Ishikawa (cell line): ENCODE data around the gene ZCCHC7.

ENCODE experiments used
- CEBPB ChIP-seq: IDR thresholded peaks from 2 replicates; pipeline ENCODE4 v1.6.1; 2012
- CREB1 ChIP-seq: IDR thresholded peaks from 2 replicates; pipeline ENCODE4 v1.6.1; 2012; ENCODE audit warnings: low read depth
- EGR1 ChIP-seq: IDR thresholded peaks from 2 replicates; pipeline ENCODE4 v1.6.1; 2012
- EP300 ChIP-seq: IDR thresholded peaks from 2 replicates; pipeline ENCODE4 v1.6.1; 2012; ENCODE audit warnings: borderline replicate concordance
- FOXM1 ChIP-seq: IDR thresholded peaks from 2 replicates; pipeline ENCODE4 v1.6.1; 2012; ENCODE audit warnings: low read depth, borderline replicate concordance
- NFIC ChIP-seq: IDR thresholded peaks from 2 replicates; pipeline ENCODE4 v1.6.1; 2012
- RAD21 ChIP-seq: IDR thresholded peaks from 2 replicates; pipeline ENCODE4 v1.6.1; 2012; ENCODE audit warnings: low read depth
- TAF1 ChIP-seq: IDR thresholded peaks from 2 replicates; pipeline ENCODE4 v1.6.1; 2012; ENCODE audit warnings: low read depth, mild to moderate bottlenecking
- TCF12 ChIP-seq: IDR thresholded peaks from 2 replicates; pipeline ENCODE4 v1.6.1; 2012; ENCODE audit warnings: low read depth
- TEAD4 ChIP-seq: IDR thresholded peaks from 2 replicates; pipeline ENCODE4 v1.6.1; 2012
- YY1 ChIP-seq: IDR thresholded peaks from 2 replicates; pipeline ENCODE4 v1.6.1; 2012; ENCODE audit warnings: low read depth
- ZBTB7A ChIP-seq: IDR thresholded peaks from 2 replicates; pipeline ENCODE4 v1.6.1; 2012; ENCODE audit warnings: low read depth
- TF ChIP-seq, protein P1 (sequence below): IDR thresholded peaks from 2 replicates; pipeline ENCODE4 v1.6.1; 2012
- TF ChIP-seq, protein P2 (sequence below): IDR thresholded peaks from 2 replicates; pipeline ENCODE4 v1.6.1; 2012; ENCODE audit warnings: low read depth, mild to moderate bottlenecking
- TF ChIP-seq, protein P3 (sequence below): IDR thresholded peaks from 2 replicates; pipeline ENCODE4 v1.6.1; 2012

The ZCCHC7 gene

DNA sequence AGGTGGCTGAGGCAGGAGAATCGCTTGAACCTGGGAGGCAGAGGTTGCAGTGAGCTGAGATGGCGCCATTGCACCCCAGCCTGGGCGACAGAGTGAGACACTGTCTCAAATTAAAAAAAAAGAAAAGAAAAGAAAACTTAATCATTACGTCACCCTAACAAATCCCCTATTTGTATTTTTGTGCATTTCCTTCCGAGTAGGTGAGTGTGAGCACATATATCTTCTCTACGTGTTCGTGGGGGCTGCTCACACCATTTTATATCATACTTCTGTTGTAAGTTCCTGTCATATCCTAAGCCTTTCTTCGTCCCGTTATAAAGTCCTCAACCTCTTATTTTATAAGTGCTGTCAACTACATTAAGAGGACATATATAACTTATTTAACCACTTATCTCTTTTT, 260.2 kb downstream of the ZCCHC7 start:
- no peak for TF ChIP-seq FOXM1
- TF ChIP-seq RAD21, result no peak
- no peak for TF ChIP-seq NFIC
- TF ChIP-seq TAF1, result no peak
- no peak for TF ChIP-seq ZBTB7A

DNA sequence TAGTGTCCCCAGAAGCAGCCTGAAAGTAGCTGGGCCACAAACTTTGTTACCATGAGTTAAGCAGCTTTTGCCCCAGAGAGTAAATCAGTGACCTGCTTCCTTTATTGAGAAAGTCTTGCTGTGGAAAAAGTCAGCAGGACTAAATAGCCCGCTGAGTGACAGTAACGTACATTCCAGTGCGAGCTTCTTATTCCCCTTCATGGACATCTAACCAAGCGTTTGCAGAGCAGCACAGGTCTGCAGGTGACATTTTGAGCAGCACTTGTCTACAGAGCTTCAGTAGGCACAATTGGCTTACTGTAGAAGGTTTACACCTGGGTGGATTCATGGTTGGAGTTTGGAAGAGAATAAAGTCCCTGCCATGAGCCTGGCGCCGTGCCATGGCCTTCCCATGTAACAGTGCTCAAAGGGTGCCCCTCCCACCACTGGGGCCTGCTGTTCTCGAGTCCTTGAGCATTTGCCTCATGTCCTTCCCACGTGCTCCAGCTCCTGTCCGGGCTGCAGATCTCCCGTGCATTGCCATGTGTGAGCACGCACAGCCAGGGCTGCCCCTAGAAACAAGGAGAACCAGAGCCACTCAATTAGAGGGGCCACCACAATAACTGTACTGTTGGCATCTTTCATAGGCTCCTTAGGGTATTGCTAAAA, 260.8 kb downstream of the ZCCHC7 start:
- TF ChIP-seq NFIC (no peak), TCF12 (no peak)

DNA sequence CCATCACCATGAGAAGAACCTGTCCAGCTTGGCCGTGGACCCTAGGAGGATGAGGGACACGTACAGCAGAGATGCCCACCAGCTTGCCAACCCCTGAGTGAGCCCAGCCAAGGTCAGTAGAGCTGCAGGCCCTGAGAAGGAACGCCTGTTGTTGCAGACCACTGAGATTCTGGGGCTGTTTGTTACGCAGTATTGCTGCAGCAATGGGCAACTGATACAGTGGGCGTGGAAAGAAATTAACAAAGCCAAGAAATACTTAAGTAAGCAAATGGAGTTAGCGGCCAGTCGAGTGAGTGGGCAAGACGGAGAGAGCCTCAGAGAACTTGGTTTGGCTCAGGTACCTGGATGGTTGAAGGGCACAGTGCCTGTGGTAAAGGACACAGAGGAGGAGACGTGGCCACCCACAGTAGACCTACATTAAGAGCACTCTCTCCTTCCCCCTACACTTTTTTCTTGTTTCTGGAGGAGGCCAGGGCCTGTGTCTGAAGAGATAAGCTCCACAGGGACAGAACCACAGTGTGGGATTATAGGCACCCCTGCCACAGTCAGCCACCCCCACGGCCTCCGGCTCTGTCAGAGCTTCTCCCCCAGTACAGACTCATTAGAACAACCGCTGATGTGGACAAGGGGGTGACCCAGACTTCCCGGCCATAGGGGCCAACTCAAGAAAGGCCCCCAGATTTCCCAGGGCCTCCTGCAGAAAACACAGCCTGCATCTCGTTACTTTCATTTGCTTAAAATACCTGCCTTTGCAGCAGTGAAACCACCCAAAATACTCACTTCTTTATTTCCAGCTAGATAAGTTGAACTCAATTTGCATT, 262.0 kb downstream of the ZCCHC7 start:
- TF ChIP-seq TEAD4 (no peak), TAF1 (no peak), CREB1 (no peak), ZBTB7A (no peak), RAD21 (no peak)

DNA sequence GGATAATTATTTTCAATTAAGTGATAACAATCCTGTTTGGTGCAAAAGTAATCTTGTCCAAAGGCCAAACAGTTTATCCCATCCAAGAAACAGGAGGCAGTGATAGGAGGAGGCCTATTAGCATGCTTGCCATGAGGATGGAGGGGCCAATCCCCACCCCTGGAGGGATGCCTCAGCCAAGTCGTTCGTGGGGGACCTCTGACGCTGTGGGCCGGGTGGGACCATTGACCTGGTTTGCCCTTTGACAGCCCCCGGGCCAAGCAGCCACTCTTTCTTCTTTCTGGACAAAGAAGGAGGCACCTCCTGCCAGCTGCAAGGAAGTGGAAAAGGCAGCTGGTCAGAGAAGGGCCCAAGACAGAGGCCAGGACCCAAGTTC, 262.6 kb downstream of the ZCCHC7 start:
- no peak for TF ChIP-seq TAF1
- TF ChIP-seq, protein P1, sequence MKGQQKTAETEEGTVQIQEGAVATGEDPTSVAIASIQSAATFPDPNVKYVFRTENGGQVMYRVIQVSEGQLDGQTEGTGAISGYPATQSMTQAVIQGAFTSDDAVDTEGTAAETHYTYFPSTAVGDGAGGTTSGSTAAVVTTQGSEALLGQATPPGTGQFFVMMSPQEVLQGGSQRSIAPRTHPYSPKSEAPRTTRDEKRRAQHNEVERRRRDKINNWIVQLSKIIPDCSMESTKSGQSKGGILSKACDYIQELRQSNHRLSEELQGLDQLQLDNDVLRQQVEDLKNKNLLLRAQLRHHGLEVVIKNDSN, result no peak
- TF ChIP-seq EP300, result no peak
- no peak for TF ChIP-seq YY1
- TF ChIP-seq FOXM1, result no peak
- TF ChIP-seq TEAD4, result no peak
- TF ChIP-seq EGR1, result no peak
- TF ChIP-seq ZBTB7A, result no peak
- TF ChIP-seq, protein P2, sequence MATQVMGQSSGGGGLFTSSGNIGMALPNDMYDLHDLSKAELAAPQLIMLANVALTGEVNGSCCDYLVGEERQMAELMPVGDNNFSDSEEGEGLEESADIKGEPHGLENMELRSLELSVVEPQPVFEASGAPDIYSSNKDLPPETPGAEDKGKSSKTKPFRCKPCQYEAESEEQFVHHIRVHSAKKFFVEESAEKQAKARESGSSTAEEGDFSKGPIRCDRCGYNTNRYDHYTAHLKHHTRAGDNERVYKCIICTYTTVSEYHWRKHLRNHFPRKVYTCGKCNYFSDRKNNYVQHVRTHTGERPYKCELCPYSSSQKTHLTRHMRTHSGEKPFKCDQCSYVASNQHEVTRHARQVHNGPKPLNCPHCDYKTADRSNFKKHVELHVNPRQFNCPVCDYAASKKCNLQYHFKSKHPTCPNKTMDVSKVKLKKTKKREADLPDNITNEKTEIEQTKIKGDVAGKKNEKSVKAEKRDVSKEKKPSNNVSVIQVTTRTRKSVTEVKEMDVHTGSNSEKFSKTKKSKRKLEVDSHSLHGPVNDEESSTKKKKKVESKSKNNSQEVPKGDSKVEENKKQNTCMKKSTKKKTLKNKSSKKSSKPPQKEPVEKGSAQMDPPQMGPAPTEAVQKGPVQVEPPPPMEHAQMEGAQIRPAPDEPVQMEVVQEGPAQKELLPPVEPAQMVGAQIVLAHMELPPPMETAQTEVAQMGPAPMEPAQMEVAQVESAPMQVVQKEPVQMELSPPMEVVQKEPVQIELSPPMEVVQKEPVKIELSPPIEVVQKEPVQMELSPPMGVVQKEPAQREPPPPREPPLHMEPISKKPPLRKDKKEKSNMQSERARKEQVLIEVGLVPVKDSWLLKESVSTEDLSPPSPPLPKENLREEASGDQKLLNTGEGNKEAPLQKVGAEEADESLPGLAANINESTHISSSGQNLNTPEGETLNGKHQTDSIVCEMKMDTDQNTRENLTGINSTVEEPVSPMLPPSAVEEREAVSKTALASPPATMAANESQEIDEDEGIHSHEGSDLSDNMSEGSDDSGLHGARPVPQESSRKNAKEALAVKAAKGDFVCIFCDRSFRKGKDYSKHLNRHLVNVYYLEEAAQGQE, result no peak

DNA sequence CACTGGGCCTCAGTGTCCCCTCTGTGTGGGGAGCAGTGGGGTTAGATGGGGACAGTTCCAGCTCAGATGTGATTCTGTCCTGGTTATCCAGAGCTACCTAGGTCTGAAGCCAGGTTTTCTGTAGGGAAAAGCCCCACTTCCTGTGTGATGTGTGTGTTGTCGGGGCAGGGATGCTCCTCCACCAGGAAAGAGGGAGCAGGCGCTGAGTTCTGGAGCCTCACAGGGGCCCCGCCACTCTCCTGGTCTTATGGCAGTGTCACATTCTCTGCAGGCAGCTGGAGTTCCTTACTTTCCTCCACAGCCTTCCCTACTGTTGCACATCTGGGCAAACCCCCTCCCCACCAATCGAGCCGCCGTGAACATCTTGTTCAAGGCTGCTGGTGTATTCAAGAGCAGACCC, 263.0 kb downstream of the ZCCHC7 start:
- no peak for TF ChIP-seq CEBPB
- no peak for TF ChIP-seq CREB1
- TF ChIP-seq TCF12, result no peak
- no peak for TF ChIP-seq EP300
- no peak for TF ChIP-seq RAD21
- TF ChIP-seq YY1, result no peak
- no peak for TF ChIP-seq EGR1
- TF ChIP-seq, protein P3, sequence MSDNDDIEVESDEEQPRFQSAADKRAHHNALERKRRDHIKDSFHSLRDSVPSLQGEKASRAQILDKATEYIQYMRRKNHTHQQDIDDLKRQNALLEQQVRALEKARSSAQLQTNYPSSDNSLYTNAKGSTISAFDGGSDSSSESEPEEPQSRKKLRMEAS, result no peak
- no peak for TF ChIP-seq NFIC

DNA sequence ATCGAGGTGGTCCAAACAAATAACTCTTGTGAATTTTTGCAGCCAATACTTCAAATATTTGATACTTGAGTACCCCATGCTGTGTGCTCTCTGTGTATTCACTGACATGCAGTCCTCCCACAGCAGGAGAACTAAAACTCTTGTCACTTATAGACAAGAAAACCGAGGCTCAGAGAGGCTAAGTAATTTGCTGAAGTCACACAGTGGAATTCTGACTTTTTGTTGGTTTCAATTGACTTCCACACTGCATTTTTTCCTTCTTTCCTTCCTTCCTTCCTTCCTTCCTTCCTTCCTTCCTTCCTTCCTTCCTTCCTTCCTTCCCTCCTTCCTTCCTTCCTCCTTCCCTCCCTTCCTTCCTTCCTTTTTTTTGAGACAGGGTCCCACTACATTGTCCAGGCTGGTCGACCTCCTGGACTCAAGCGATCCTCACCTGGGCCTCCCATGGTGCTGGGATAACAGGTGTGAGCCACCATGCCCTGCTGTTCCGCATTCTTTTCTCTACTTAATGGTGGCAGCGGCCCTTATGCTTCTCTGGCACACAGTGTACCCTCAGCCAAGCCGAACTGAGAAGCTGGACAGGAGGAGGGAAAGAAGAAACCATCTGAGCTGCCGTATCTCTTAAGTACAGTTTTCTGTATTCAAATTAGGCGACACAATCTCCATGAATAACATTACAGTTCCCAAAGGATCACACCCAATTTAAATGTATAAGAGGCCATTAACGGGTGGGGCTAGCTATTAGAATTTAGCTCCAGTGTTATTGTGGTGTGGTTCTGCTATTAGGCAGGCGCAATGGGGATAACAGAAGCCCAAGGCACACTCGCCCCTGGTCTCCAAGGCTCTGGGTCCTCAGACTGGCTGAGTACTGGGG, 263.7 kb downstream of the ZCCHC7 start:
- no peak for TF ChIP-seq EGR1
- no peak for TF ChIP-seq CEBPB
- TF ChIP-seq, protein P3, result no peak

DNA sequence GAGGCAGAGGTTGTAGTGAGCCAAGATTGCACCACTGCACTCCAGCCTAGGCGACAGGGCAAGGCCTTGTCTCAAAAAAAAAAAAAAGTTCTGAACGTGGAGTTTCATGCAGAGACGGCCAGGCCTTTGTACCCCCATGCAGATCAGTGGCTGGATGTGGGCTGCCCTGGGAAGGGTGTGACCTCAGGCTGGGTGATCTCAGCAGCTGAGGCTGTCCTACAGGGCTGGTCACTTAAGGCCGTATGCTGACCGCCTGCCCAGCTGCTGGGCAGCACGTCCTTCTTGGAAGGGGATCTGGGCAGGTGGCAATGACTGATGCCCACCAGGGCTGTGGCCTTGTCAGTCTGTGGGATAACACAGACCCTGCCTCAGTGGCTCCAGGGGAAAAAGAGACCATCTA, 264.9 kb downstream of the ZCCHC7 start:
- TF ChIP-seq RAD21 (no peak), ZBTB7A (no peak), TCF12 (no peak)

DNA sequence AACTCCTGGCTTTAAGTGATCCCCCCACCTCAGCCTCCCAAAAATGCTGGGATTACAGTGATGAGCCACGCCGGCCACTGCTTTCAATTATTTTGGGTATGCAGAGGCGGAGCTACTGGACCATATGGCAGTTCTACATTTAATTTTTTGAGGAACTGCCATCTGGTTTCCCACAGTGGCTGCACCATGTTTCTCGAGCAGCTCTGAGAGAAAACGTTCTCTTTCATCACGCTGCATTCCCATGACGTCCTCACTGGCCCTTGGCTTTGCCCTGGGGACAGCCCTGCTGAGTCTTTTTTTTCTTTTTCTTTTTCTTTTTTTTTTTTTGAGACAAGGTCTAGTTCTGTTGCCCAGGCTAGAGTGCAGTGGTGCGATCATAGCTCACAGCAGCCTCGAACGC, 266.6 kb downstream of the ZCCHC7 start:
- TF ChIP-seq, protein P2, result no peak
- TF ChIP-seq YY1, result no peak
- no peak for TF ChIP-seq RAD21
- TF ChIP-seq NFIC, result no peak
- no peak for TF ChIP-seq TAF1
- TF ChIP-seq CREB1, result no peak
- TF ChIP-seq FOXM1, result no peak
- no peak for TF ChIP-seq TEAD4
- TF ChIP-seq CEBPB, result no peak
- no peak for TF ChIP-seq TCF12
- no peak for TF ChIP-seq EGR1
- TF ChIP-seq EP300, result no peak
- TF ChIP-seq, protein P1, result no peak
- no peak for TF ChIP-seq ZBTB7A
